HepG2 (cell line): ENCODE data around the gene TJP2. TPM values are rescaled to one million over a fixed set of nuclear protein-coding genes. Genes with fewer than 3 reads are reported as not detected.

Experiments
- ATAC-seq: fragments of 200-7000 bp; cut with Tn5 transposase; 3 replicates; pipeline ENCODE4 v1.9.1; 2020; ENCODE audit warnings: mild to moderate bottlenecking, moderate library complexity
- BruUV-seq: library from RNA; stranded (reverse); fragments of 400-500 nt; replicated peaks from 2 replicates; lab custom pipeline; 2021; lab: Mats Ljungman, UMichigan
- CTCF ChIA-PET: fragments of 300-600 bp; formaldehyde crosslinking; extraction: SDS; loops from one replicate; lab custom pipeline; 2021; ENCODE audit warnings: low total read pairs, inconsistent platforms, low intra/inter-chr PET ratio; lab: Yijun Ruan, JAX
- POLR2A ChIA-PET: fragments of 350-600 bp; sonication (Branson Sonifier 250); formaldehyde crosslinking; loops from one replicate; lab custom pipeline; 2020; ENCODE audit warnings: antibody characterized with exemption, inconsistent platforms; lab: Yijun Ruan, JAX
- DNase-seq: peaks from one replicate; pipeline ENCODE4 v3.0.0-alpha.2; 2015; ENCODE audit warnings: low spot score
- FAIRE-seq: peaks from 3 replicates; lab custom pipeline; 2011; peaks lifted over from hg19 to GRCh38; lab: Jason Lieb, UNC
- H2AFZ ChIP-seq: one replicate; pipeline ENCODE4 v1.6.1; 2011; ENCODE audit warnings: low read length, inconsistent platforms
- H3K27ac ChIP-seq: fragments of 300-600 bp; 3 replicates; pipeline ENCODE4 v1.8.0; 2011; ENCODE audit warnings: mixed run types, mild to moderate bottlenecking, mixed read lengths, low read length, inconsistent platforms; ENCODE audit not compliant: insufficient read depth; ENCODE audit errors: extremely low read length
- H3K27me3 ChIP-seq, 2 experiments: fragments of 200-600 bp in 1 of 2; 2 replicates in 1 of 2; 3 replicates in 1 of 2; pipeline versions ENCODE4 v1.6.0 to v1.8.0; 2011; ENCODE audit warnings: low read length in 2 of 2, mild to moderate bottlenecking in 2 of 2, moderate library complexity in 2 of 2, inconsistent platforms in 1 of 2; ENCODE audit not compliant: insufficient read depth in 2 of 2, control insufficient read depth in 1 of 2
- H3K36me3 ChIP-seq, 2 experiments: fragments of 200-600 bp in 1 of 2; replicated peaks in 1 of 2; 2 replicates in 1 of 2; 3 replicates in 1 of 2; pipeline versions ENCODE4 v1.5.1 to v1.8.0; 2011; ENCODE audit warnings: low read length in 2 of 2, inconsistent platforms in 1 of 2; ENCODE audit not compliant: insufficient read depth in 2 of 2, control insufficient read depth in 1 of 2
- H3K4me1 ChIP-seq: 2 replicates; pipeline ENCODE4 v1.5.1; 2012; ENCODE audit warnings: low read length, inconsistent platforms; ENCODE audit not compliant: insufficient read depth
- H3K4me2 ChIP-seq: 2 replicates; pipeline ENCODE4 v1.6.0; 2011; ENCODE audit warnings: low read depth, low read length, inconsistent platforms
- H3K4me3 ChIP-seq, 3 experiments: fragments of 200-600 bp in 1 of 3; sonication (generic), shearing (Covaris generic) in 1 of 3; replicated peaks in 1 of 3; 2 replicates each; pipeline ENCODE4 v1.5.1; 2011 to 2016; ENCODE audit warnings: low read length in 3 of 3, inconsistent platforms in 2 of 3, low read depth in 2 of 3, mild to moderate bottlenecking in 2 of 3, control low read depth in 1 of 3, mixed read lengths in 1 of 3; ENCODE audit not compliant: insufficient read depth in 1 of 3
- H3K79me2 ChIP-seq: one replicate; pipeline ENCODE4 v1.6.1; 2011; ENCODE audit warnings: low read length, inconsistent platforms; ENCODE audit not compliant: insufficient read depth
- H3K9ac ChIP-seq: 2 replicates; pipeline ENCODE4 v1.6.0; 2011; ENCODE audit warnings: mild to moderate bottlenecking, low read depth, low read length, inconsistent platforms; ENCODE audit not compliant: insufficient read depth
- H3K9me3 ChIP-seq: 2 replicates; pipeline ENCODE4 v1.5.1; 2012; ENCODE audit warnings: mild to moderate bottlenecking, low read length
- H4K20me1 ChIP-seq: 2 replicates; pipeline ENCODE4 v1.6.0; 2011; ENCODE audit warnings: inconsistent platforms, mild to moderate bottlenecking, low read length, moderate library complexity; ENCODE audit not compliant: insufficient read depth
- AGO2 ChIP-seq: fragments of 200-400 bp; formaldehyde crosslinking; optimal IDR thresholded peaks from 2 replicates; pipeline ENCODE3; 2017; ENCODE audit warnings: mild to moderate bottlenecking, low read depth, low read length, moderate library complexity
- CEBPG ChIP-seq: IDR thresholded peaks from 2 replicates; pipeline ENCODE4 v1.6.1; 2016
- FOXO1 ChIP-seq: sonication (generic); formaldehyde crosslinking; IDR thresholded peaks from 2 replicates; pipeline ENCODE4 v1.4.0; 2020; ENCODE audit warnings: missing genetic modification reagents
- NFE2L2 ChIP-seq: fragments of 150-350 bp; IDR thresholded peaks from 2 replicates; pipeline ENCODE4 v1.6.1; 2014; ENCODE audit warnings: low read length
- SOX13 ChIP-seq, 3 experiments: fragments of 450-650 bp in 1 of 3; sonication (generic) in 1 of 3; formaldehyde crosslinking in 1 of 3; IDR thresholded peaks in 2 of 3; conservative IDR thresholded peaks in 1 of 3; 2 replicates each; pipeline versions ENCODE4 v1.5.0 to v1.6.1; 2016 to 2020; ENCODE audit warnings: antibody characterized with exemption in 1 of 3, mild to moderate bottlenecking in 1 of 3, missing compliant biosample characterization in 1 of 3, missing genetic modification reagents in 1 of 3, moderate library complexity in 1 of 3
- WGBS: methylation state at CpG from one replicate; pipeline ENCODE4 v1.1.6; 2017; ENCODE audit warnings: low lambda C conversion rate; 5-methylcytosine and 5-hydroxymethylcytosine counted together
- in situ Hi-C: cut with HindIII; loops from 2 replicates; pipeline ENCODE4 v1.10.0; 2017; ENCODE audit warnings: low pct_unique_long_range_greater_than_20kb; ENCODE audit not compliant: extremely low pct_ligation_motif_present
- intact Hi-C: fragments of 100-400 bp; cut with micrococcal nuclease; formaldehyde crosslinking; loops from one replicate; pipeline ENCODE4 v1.10.0; 2022; ENCODE audit not compliant: unreplicated experiment
- polyA plus RNA-seq, 8 experiments: library from polyadenylated mRNA; depleted of rRNA in 3 of 8; stranded (reverse) in 7 of 8; unstranded in 1 of 8; fragments of >200 nt; fragmentation: Illumina TruSeq in 4 of 8; extraction: Trizol in 4 of 8; gene quantifications; 2 replicates each; pipeline versions ENCODE4 v1.2.1 to v1.2.3, GENCODE V29; 2011 to 2016; ENCODE audit warnings: low read depth in 4 of 8, missing spikeins in 1 of 8, mixed read lengths in 1 of 8; ENCODE audit not compliant: insufficient read depth in 1 of 8
- total RNA-seq, 5 experiments: library from RNA; depleted of rRNA; stranded (reverse); fragments of >200 nt; fragmentation: Illumina TruSeq; extraction: Trizol; gene quantifications; 2 replicates each; pipeline ENCODE4 v1.2.3, GENCODE V29; 2016; ENCODE audit warnings: low read depth in 1 of 5
- TF ChIP-seq, protein P1 (sequence below): sonication (generic); formaldehyde crosslinking; conservative IDR thresholded peaks from 2 replicates; pipeline ENCODE4 v1.4.0; 2020; ENCODE audit warnings: mild to moderate bottlenecking, missing genetic modification reagents, moderate library complexity
- TF ChIP-seq, protein P2 (sequence below): sonication (generic); formaldehyde crosslinking; IDR thresholded peaks from 2 replicates; pipeline ENCODE4 v1.4.0; 2020; ENCODE audit warnings: missing genetic modification reagents
- TF ChIP-seq, protein P3 (sequence below): sonication (generic); formaldehyde crosslinking; conservative IDR thresholded peaks from 2 replicates; pipeline ENCODE4 v1.4.0; 2020; ENCODE audit warnings: missing genetic modification reagents

The TJP2 gene
- total and polyA plus RNA-seq, 2 of the 13 experiments (the other 11 are each of a cell fraction or from before 2014, with no cell fraction given), result 109 to 110 TPM

DNA sequence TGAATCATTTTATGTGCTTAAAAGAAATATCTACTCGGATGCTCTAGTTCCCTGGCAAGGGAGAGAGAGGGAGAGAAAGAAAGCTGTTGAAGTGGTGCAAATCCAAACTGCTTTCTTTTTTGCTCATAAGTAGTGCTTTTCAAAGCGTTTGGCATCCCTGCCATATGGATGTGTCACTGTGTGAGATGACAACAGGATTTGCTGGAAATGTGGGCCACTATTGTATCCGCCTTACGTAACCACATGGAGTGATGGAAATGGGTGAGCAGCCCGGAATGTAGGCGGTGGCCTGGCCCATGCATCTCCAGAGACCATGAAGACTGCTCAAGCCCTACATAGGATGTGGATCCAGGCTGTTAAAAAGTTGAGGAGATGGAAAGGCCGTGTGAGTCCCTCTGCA lies 30.8 kb downstream of the TJP2 start (continued):
- 0 out of 2 replicates have a peak, but pooled peaks have one; percentile 6 for TF ChIP-seq CEBPG (CRISPR knock-in tag)
- no peak for TF ChIP-seq SOX13 (IDR thresholded peaks at IDR 0.05)
- TF ChIP-seq SOX13 (CRISPR knock-in tag; conservative IDR thresholded peaks at IDR 0.05 in 1 of 2, IDR thresholded peaks at IDR 0.05 in 1 of 2), result peak in 1 of 2 experiments; percentile 23; a peak in 1 of 4 replicates
- TF ChIP-seq, protein P1, sequence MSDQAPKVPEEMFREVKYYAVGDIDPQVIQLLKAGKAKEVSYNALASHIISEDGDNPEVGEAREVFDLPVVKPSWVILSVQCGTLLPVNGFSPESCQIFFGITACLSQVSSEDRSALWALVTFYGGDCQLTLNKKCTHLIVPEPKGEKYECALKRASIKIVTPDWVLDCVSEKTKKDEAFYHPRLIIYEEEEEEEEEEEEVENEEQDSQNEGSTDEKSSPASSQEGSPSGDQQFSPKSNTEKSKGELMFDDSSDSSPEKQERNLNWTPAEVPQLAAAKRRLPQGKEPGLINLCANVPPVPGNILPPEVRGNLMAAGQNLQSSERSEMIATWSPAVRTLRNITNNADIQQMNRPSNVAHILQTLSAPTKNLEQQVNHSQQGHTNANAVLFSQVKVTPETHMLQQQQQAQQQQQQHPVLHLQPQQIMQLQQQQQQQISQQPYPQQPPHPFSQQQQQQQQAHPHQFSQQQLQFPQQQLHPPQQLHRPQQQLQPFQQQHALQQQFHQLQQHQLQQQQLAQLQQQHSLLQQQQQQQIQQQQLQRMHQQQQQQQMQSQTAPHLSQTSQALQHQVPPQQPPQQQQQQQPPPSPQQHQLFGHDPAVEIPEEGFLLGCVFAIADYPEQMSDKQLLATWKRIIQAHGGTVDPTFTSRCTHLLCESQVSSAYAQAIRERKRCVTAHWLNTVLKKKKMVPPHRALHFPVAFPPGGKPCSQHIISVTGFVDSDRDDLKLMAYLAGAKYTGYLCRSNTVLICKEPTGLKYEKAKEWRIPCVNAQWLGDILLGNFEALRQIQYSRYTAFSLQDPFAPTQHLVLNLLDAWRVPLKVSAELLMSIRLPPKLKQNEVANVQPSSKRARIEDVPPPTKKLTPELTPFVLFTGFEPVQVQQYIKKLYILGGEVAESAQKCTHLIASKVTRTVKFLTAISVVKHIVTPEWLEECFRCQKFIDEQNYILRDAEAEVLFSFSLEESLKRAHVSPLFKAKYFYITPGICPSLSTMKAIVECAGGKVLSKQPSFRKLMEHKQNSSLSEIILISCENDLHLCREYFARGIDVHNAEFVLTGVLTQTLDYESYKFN (CRISPR knock-in tag), result no peak
- TF ChIP-seq, protein P2, sequence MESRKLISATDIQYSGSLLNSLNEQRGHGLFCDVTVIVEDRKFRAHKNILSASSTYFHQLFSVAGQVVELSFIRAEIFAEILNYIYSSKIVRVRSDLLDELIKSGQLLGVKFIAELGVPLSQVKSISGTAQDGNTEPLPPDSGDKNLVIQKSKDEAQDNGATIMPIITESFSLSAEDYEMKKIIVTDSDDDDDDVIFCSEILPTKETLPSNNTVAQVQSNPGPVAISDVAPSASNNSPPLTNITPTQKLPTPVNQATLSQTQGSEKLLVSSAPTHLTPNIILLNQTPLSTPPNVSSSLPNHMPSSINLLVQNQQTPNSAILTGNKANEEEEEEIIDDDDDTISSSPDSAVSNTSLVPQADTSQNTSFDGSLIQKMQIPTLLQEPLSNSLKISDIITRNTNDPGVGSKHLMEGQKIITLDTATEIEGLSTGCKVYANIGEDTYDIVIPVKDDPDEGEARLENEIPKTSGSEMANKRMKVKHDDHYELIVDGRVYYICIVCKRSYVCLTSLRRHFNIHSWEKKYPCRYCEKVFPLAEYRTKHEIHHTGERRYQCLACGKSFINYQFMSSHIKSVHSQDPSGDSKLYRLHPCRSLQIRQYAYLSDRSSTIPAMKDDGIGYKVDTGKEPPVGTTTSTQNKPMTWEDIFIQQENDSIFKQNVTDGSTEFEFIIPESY, result peak; percentile 62; the same call in 1 of the 2 replicates

DNA sequence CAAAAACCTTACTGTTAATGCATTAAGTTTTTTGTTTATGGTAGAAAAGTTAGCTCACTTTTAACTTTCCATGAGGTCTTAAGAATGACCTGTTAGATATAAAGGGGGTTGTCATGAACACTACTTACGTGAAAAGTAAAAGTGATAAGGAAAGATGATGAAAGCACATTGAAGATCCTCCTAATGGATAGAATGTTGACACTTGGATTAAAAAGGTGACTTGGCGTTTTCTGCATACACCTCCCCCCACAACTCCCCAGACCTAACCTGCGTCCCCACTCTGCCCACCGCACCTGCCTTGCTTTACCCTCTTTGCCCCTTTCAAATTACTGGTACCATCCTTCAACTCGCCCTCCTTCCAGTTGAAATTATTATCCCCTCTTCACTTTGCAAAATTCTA lies 32.0 kb downstream of the TJP2 start:
- BruUV-seq, result no TSS peak
- in situ Hi-C loops, result no loop called here
- no peak for FAIRE-seq
- TF ChIP-seq AGO2 (no peak), FOXO1 (CRISPR knock-in tag) (no peak), NFE2L2 (peak; percentile 48; the same call in 1 of the 2 replicates)
- TF ChIP-seq, protein P3, sequence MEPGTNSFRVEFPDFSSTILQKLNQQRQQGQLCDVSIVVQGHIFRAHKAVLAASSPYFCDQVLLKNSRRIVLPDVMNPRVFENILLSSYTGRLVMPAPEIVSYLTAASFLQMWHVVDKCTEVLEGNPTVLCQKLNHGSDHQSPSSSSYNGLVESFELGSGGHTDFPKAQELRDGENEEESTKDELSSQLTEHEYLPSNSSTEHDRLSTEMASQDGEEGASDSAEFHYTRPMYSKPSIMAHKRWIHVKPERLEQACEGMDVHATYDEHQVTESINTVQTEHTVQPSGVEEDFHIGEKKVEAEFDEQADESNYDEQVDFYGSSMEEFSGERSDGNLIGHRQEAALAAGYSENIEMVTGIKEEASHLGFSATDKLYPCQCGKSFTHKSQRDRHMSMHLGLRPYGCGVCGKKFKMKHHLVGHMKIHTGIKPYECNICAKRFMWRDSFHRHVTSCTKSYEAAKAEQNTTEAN (CRISPR knock-in tag), result no peak

More for the DNA sequence above, 32.0 kb downstream of the TJP2 start:
- Histone ChIP-seq H3K4me3 (no peak overlapping the region), H3K4me1 (peaks cover 38% of the 10 kb centered on the region), H4K20me1 (peaks cover 55% of the 10 kb centered on the region), H3K27me3 (no peaks in the 10 kb centered on the region), H3K9me3 (no peaks in the 10 kb centered on the region), H3K9ac (no peak overlapping the region), H3K4me2 (no peak overlapping the region), H3K27ac (peak overlapping the region; percentile 17), H3K36me3 (peaks cover 10 to 16% of the 10 kb centered on the region in 2 experiments), H2AFZ (no peak overlapping the region), H3K79me2 (peaks cover 82% of the 10 kb centered on the region)
- ATAC-seq (no peak), DNase-seq (no peak)
- WGBS, result 95% methylated on average over 5 of the region's 5 CpGs
- intact Hi-C loops, result no loop called here
- ChIA-PET CTCF (no interaction called here), POLR2A (no interaction called here)
